Measurements from ENCODE around the gene PTK6.

Gene PTK6

DNA sequence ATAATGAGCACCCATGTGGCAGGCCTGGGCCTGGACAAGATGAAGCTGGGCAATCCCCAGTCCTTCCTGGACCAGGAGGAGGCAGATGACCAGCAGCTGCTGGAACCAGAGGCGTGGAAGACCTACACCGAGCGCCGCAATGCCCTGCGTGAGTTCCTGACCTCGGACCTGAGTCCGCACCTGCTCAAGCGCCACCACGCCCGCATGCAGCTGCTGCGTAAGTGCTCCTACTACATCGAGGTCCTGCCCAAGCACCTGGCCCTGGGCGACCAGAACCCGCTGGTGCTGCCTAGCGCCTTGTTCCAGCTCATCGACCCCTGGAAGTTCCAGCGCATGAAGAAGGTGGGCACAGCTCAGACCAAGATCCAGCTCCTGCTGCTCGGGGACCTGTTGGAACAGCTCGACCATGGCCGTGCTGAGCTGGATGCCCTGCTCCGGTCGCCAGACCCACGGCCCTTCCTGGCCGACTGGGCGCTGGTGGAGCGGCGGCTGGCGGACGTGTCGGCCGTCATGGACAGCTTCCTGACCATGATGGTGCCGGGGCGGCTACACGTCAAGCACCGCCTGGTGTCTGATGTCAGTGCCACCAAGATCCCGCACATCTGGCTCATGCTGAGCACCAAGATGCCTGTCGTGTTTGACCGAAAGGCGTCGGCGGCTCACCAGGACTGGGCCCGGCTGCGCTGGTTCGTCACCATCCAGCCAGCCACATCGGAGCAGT is 18.6 kb upstream of the PTK6 start:
- Histone ChIP-seq H3K4me1 (ENCODE audit: control insufficient read depth, insufficient read depth, low read length) (peaks cover 15% of the 10 kb centered on the region), H3K27me3 (ENCODE audit: control insufficient read depth, insufficient read depth, low read length, poor library complexity, severe bottlenecking) (peaks cover 5% of the 10 kb centered on the region), H3K27ac (ENCODE audit: insufficient read depth, low read depth, low read length, poor library complexity, severe bottlenecking) (no peak overlapping the region), H3K9me3 (ENCODE audit: control insufficient read depth, low read length) (no peaks in the 10 kb centered on the region), H3K36me3 (ENCODE audit: control insufficient read depth, insufficient read depth, low read length) (no peaks in the 10 kb centered on the region), H3K4me3 (ENCODE audit: insufficient read depth, low read depth, low read length) (no peak overlapping the region)
- WGBS, 2 experiments: 95 to 96% methylated on average over 45 of the region's 45 CpGs

DNA sequence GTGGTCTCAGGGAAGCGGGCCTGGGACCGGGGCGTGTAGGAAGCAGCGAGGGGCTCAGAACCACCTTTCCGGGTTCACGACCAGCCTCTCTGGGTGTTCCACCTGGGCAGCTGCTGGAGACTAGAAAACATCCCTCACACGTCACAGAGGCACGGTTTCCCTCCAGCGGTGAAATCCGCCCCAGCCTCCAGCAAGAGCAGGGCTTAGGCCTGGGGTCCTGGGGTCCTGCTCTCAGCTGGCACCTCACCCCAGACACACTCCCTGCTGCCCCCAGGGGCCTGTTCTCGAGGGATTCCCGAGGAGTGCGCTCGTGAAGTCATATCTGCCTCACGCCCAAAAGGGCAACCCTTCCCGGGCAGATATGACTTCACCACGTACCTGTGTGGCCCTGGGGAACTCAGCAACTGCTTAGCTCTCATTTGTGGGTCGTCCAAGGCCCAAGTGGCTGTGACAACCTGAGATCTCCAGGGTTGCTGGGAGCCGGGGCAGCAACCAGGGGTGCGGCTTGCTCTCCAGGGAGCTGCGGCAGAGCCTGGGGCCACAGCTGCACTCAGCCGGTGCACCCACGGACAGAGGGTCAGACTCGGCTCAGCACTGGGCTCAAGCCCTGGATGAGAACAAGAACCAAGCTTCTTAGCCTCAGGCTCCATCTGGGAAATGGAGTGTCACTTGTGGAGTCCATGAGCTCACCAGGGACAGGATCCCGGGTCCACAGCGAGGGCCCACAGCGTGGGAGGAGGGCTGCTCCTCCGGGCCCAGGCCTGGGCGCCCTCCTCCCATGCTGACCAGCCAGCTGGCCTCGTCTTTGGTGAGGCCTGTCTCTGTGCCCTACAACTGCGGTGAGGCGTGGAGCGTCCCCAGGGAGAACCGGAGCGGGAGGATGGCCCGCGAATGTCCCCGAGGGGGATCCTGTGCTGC is 17.4 kb upstream of the PTK6 start:
- Histone ChIP-seq H3K36me3 (ENCODE audit: control insufficient read depth, insufficient read depth, low read length) (no peaks in the 10 kb centered on the region), H3K27ac (ENCODE audit: insufficient read depth, low read depth, low read length, poor library complexity, severe bottlenecking) (no peak overlapping the region), H3K4me3 (ENCODE audit: insufficient read depth, low read depth, low read length) (peak overlapping the region; percentile 54), H3K9me3 (ENCODE audit: control insufficient read depth, low read length) (no peaks in the 10 kb centered on the region), H3K4me1 (ENCODE audit: control insufficient read depth, insufficient read depth, low read length) (peaks cover 15% of the 10 kb centered on the region), H3K27me3 (ENCODE audit: control insufficient read depth, insufficient read depth, low read length, poor library complexity, severe bottlenecking) (peaks cover 5% of the 10 kb centered on the region)
- WGBS, 2 experiments: 72 to 75% methylated on average over 38 of the region's 38 CpGs

DNA sequence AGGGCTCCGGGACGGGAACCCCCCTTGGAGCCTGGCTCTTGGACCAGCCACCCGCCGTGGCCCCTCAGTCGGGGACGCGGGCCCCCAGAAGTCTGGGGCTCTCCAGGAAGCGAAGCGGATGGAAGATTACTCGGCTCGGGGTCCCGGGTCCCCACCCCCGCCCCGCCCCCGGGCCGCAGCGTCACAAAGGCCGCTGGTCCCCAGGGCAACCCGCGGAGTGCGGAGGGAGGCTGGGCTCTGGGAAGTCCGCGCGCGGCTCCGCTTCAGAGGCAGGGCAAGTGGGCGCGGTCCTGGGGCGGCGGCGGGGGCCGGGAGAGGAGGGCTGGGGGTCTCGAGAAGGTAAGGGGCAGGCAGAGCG is 16.7 kb upstream of the PTK6 start, which contains the start of gene FNDC11:
TSS of gene FNDC11 (plus strand) at position 227 of the 358 bp plus-strand sequence. CDS start 1,505 bp downstream, outside the sequence.
- H3K9me3 ChIP-seq (ENCODE audit: control insufficient read depth, low read length): no peaks in the 10 kb centered on the region

DNA sequence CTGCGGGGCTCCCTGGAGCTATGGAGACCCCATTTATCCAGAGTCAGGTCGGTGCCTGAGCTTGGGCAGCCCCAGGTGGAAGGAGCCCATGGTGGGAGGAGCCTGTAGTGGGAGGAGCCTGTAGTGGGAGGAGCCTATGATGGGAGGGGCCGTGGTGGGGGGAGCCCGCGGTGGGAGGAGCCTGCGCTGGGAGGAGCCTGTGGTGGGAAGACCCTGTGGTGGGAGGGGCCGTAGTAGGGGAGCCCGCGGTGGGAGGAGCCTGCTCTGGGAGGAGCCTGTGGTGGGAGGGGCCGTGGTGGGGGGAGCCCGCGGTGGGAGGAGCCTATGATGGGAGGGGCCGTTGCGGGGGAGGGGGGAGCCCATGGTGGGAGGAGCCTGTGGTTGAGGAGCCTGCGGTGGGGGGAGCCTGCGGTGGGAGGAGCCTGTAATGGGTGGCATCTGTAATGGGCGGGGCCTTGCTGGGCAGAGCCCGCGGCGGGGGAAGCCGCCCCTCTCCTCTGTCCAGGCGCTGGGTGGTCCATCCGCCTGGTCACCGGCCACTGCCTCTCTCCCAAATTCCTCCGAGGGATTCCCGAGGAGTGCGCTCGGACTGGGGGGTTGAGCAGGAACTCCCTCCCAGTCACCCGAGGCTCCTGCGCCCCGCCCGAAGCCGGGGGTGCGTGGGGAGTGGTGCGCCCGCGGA is 16.2 kb upstream of the PTK6 start:
- Histone ChIP-seq H3K36me3 (ENCODE audit: control insufficient read depth, insufficient read depth, low read length) (no peaks in the 10 kb centered on the region), H3K27me3 (ENCODE audit: control insufficient read depth, insufficient read depth, low read length, poor library complexity, severe bottlenecking) (peaks cover 5% of the 10 kb centered on the region), H3K9me3 (ENCODE audit: control insufficient read depth, low read length) (no peaks in the 10 kb centered on the region), H3K4me1 (ENCODE audit: control insufficient read depth, insufficient read depth, low read length) (peaks cover 15% of the 10 kb centered on the region), H3K27ac (ENCODE audit: insufficient read depth, low read depth, low read length, poor library complexity, severe bottlenecking) (peak overlapping the region; percentile 61), H3K4me3 (ENCODE audit: insufficient read depth, low read depth, low read length) (peak overlapping the region; percentile 54)
- WGBS, 2 experiments: 3 to 4% methylated on average over 37 of the region's 37 CpGs

More for the DNA sequence above, 16.7 kb upstream of the PTK6 start, which contains the start of gene FNDC11:
- Histone ChIP-seq H3K36me3 (ENCODE audit: control insufficient read depth, insufficient read depth, low read length) (no peaks in the 10 kb centered on the region), H3K4me1 (ENCODE audit: control insufficient read depth, insufficient read depth, low read length) (peaks cover 15% of the 10 kb centered on the region), H3K27ac (ENCODE audit: insufficient read depth, low read depth, low read length, poor library complexity, severe bottlenecking) (peak within 1 kb of the TSS; percentile 61), H3K4me3 (ENCODE audit: insufficient read depth, low read depth, low read length) (peak within 1 kb of the TSS; percentile 54), H3K27me3 (ENCODE audit: control insufficient read depth, insufficient read depth, low read length, poor library complexity, severe bottlenecking) (peaks cover 5% of the 10 kb centered on the region)
- WGBS, 2 experiments: 1% methylated on average over 34 of the region's 34 CpGs

DNA sequence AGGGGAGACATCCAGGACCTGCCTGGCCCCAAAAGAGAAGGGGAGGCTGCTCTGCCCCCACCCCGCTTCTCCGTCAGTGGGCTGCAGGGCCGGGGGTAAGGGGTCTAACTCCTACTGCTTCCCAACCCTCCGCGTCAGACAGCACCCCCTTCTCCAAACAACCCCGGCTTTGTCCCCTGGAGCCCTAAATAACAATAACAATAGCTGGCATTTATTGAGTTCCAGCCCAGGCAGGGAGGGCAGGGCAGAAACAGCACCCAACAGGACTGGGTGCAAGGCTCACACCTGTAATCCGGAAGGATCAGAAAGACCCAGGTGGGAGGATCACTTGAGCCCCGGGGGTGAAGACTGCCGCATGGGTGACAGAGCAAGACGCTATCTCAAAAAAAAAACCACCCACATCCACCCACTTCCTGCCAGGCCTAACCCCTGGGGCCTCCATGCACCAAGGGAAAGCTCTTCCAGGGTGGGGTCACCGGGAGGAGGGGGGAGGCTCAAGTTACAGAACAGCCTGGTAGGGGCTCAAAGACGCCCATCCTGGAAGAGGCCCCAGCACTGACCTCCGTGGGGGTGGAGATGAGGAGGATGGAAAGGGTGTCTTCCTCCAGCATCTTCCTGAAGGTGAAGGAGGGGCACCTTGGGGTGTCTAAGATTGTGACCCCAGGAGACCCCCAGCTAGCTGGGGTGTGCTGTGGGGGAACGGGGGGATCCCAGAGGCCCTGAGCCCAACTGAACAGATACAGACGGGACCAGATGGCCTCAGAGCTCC is 15.5 kb upstream of the PTK6 start:
- no peak overlapping the region for H3K4me3 ChIP-seq (ENCODE audit: insufficient read depth, low read depth, low read length)
- 33 to 37% methylated on average over 15 of the region's 15 CpGs for WGBS, 2 experiments

DNA sequence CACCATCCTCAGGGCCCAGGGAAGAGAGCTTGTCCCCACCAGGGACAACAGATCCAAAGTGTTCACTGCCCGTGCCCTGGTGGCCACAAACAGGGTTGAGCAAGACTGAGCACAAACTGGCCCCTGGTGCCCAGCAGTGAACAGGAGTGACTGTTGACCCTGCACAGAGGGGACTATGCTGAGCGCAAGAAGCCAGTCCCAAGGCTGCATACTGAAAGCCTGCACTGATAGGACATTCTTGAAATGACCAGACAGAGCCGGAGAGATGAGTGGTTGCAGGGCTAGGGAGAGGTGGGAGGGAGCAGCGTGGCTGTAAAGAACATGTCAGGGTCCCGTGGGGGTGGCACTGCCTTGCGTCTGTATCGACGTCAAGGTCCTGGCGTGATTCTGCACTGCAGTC is 13.9 kb upstream of the PTK6 start:
- 77 to 83% methylated on average over 9 of the region's 9 CpGs for WGBS, 2 experiments
- Histone ChIP-seq H3K4me1 (ENCODE audit: control insufficient read depth, insufficient read depth, low read length) (peaks cover 7% of the 10 kb centered on the region), H3K9me3 (ENCODE audit: control insufficient read depth, low read length) (no peaks in the 10 kb centered on the region), H3K36me3 (ENCODE audit: control insufficient read depth, insufficient read depth, low read length) (no peaks in the 10 kb centered on the region), H3K27me3 (ENCODE audit: control insufficient read depth, insufficient read depth, low read length, poor library complexity, severe bottlenecking) (peaks cover 5% of the 10 kb centered on the region), H3K27ac (ENCODE audit: insufficient read depth, low read depth, low read length, poor library complexity, severe bottlenecking) (no peak overlapping the region), H3K4me3 (ENCODE audit: insufficient read depth, low read depth, low read length) (no peak overlapping the region)

More for the DNA sequence above, 15.5 kb upstream of the PTK6 start:
- Histone ChIP-seq H3K36me3 (ENCODE audit: control insufficient read depth, insufficient read depth, low read length) (no peaks in the 10 kb centered on the region), H3K27me3 (ENCODE audit: control insufficient read depth, insufficient read depth, low read length, poor library complexity, severe bottlenecking) (peaks cover 5% of the 10 kb centered on the region), H3K9me3 (ENCODE audit: control insufficient read depth, low read length) (no peaks in the 10 kb centered on the region), H3K27ac (ENCODE audit: insufficient read depth, low read depth, low read length, poor library complexity, severe bottlenecking) (no peak overlapping the region), H3K4me1 (ENCODE audit: control insufficient read depth, insufficient read depth, low read length) (peaks cover 15% of the 10 kb centered on the region)

DNA sequence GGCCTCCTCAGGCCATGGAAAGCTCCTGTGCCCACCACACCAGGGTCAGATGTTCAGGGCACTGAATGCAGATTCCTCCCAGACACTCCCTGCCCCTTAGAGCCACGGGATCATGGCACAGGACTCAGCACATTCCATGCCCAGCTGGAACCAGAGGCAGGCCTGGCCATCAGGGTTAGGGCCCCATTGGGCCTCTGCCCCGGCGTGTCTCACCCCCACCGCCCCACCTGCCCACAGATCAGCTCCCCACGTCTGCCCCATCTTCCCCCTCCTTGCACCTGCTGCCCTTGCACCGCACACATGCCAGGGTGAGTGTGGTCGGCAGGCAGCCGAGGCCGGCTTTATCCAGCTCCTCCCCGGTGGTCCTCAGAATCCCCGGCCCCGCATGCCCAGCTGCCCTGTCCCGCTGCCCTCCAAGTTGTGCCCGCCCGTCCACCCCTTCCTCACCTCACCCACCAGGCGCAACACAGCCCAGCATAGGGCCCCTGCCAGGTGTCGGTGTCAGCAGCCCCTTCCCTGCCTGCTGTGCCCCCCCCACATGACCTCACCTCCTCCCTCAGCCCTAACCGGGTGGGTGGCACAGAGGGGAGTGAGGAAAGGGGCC is 12.6 kb upstream of the PTK6 start:
- Histone ChIP-seq H3K27ac (ENCODE audit: insufficient read depth, low read depth, low read length, poor library complexity, severe bottlenecking) (no peak overlapping the region), H3K27me3 (ENCODE audit: control insufficient read depth, insufficient read depth, low read length, poor library complexity, severe bottlenecking) (peaks cover 2% of the 10 kb centered on the region), H3K4me1 (ENCODE audit: control insufficient read depth, insufficient read depth, low read length) (no peaks in the 10 kb centered on the region), H3K9me3 (ENCODE audit: control insufficient read depth, low read length) (no peaks in the 10 kb centered on the region), H3K36me3 (ENCODE audit: control insufficient read depth, insufficient read depth, low read length) (no peaks in the 10 kb centered on the region), H3K4me3 (ENCODE audit: insufficient read depth, low read depth, low read length) (no peak overlapping the region)
- 90 to 91% methylated on average over 18 of the region's 18 CpGs for WGBS, 2 experiments

DNA sequence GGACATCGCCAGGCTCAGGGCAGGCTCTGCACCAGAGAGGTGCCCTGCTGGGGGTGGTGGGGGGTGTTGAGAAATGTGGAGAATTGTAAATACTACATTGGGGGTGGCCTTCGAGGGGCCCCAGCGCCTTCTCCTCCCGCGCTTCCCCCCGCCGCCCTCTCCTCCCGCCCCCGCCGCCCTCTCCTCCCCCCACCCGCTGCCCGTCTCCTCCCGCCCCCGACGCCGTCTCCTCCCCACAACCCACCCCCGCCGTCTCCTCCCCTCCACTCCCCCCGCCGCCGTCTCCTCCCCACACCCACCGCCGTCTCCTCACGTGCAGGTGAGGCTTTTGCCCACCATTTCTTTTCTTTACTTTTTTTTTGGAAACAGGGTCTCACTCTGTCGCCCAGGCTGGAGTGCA is 11.8 kb upstream of the PTK6 start:
- H3K4me1 ChIP-seq (ENCODE audit: control insufficient read depth, insufficient read depth, low read length): no peaks in the 10 kb centered on the region
- WGBS, 2 experiments: 54 to 59% methylated on average over 8 to 9 of the region's 25 CpGs
- H3K4me3 ChIP-seq (ENCODE audit: insufficient read depth, low read depth, low read length): no peak overlapping the region
- no peak overlapping the region for H3K27ac ChIP-seq (ENCODE audit: insufficient read depth, low read depth, low read length, poor library complexity, severe bottlenecking)
- no peaks in the 10 kb centered on the region for H3K36me3 ChIP-seq (ENCODE audit: control insufficient read depth, insufficient read depth, low read length)
- H3K27me3 ChIP-seq (ENCODE audit: control insufficient read depth, insufficient read depth, low read length, poor library complexity, severe bottlenecking): no peaks in the 10 kb centered on the region
- H3K9me3 ChIP-seq (ENCODE audit: control insufficient read depth, low read length): no peaks in the 10 kb centered on the region

DNA sequence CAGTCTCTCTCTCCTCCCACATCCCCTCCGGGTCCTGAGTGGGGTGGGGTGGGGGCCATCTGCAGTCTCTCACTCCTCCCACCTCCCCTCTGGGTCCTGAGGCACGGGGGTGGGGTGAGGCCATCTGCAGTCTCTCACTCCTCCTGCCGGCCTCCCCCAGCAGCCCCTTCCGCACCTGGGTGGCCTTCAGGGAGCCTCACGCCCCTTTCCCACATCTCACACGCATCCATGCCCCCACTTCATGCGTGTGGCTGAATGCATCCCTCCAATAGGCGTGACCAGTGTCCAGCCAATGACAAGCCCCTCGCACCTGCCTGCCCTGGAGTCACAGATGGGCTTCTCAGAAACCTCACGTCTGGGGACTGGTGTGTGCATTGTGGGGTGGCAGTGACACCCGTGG is 11.4 kb upstream of the PTK6 start:
- Histone ChIP-seq H3K9me3 (ENCODE audit: control insufficient read depth, low read length) (no peaks in the 10 kb centered on the region), H3K4me1 (ENCODE audit: control insufficient read depth, insufficient read depth, low read length) (no peaks in the 10 kb centered on the region), H3K27me3 (ENCODE audit: control insufficient read depth, insufficient read depth, low read length, poor library complexity, severe bottlenecking) (no peaks in the 10 kb centered on the region), H3K36me3 (ENCODE audit: control insufficient read depth, insufficient read depth, low read length) (no peaks in the 10 kb centered on the region), H3K4me3 (ENCODE audit: insufficient read depth, low read depth, low read length) (no peak overlapping the region), H3K27ac (ENCODE audit: insufficient read depth, low read depth, low read length, poor library complexity, severe bottlenecking) (no peak overlapping the region)
- WGBS, 2 experiments: 80 to 86% methylated on average over 11 of the region's 11 CpGs
